Measurements from ENCODE around the gene C12orf57.
A peak's percentile ranks its signal among the peaks of the same experiment; 100 is the strongest.
"Not testable (repeated sequence)": the region's sequence is repeated elsewhere in the genome, so short reads cannot be mapped to it uniquely, and the experiment has no call there.

The C12orf57 gene

GRCh38 chr12:6943722-6944380 lies at the start of gene C12orf57, which contains the start of gene RNU7-1:
TSS of gene C12orf57 (plus strand) at chr12:6944022. CDS start at chr12:6944122, 100 bp downstream.
TSS of gene RNU7-1 (plus strand) at chr12:6943816.
- peak; percentile 57 for DNase-seq

- DNase-seq = no peak
These were observed 49.5 kb upstream of the C12orf57 start for GRCh38 chr12:6894321-6894720.

GRCh38 chr12:6896846-6897435 lies 46.9 kb upstream of the C12orf57 start:
- no peak for DNase-seq

GRCh38 chr12:6899427-6899826 lies 44.4 kb upstream of the C12orf57 start:
- DNase-seq = no peak

- DNase-seq = no peak
These were observed 43.8 kb upstream of the C12orf57 start for GRCh38 chr12:6899837-6900519.

- DNase-seq = no peak
These were observed 41.4 kb upstream of the C12orf57 start for GRCh38 chr12:6902448-6902847.

GRCh38 chr12:6903722-6904121 lies 40.1 kb upstream of the C12orf57 start:
- no peak for DNase-seq

- peak; percentile 96 for DNase-seq
These were observed 39.2 kb upstream of the C12orf57 start, which contains the start of gene LRRC23 for GRCh38 chr12:6904280-6905276. TSS of gene LRRC23 (plus strand) at chr12:6904822. CDS start at chr12:6905634, 812 bp downstream.

- DNase-seq = no peak
These were observed 38.3 kb upstream of the C12orf57 start for GRCh38 chr12:6905414-6906040.

GRCh38 chr12:6908141-6908540 lies 35.7 kb upstream of the C12orf57 start:
- not testable (repeated sequence) for DNase-seq

- no peak for DNase-seq
These were observed 34.2 kb upstream of the C12orf57 start for GRCh38 chr12:6909421-6910145.

- DNase-seq = no peak
These were observed 31.5 kb upstream of the C12orf57 start for GRCh38 chr12:6912164-6912935.

GRCh38 chr12:6914246-6914946 lies 29.4 kb upstream of the C12orf57 start, which contains the start of gene ENO2:
TSS of gene ENO2 (plus strand) at chr12:6914580. CDS start at chr12:6915833, 1,253 bp downstream.
- DNase-seq = peak; percentile 82

- DNase-seq = no peak
These were observed 28.7 kb upstream of the C12orf57 start for GRCh38 chr12:6914947-6915788.

- no peak for DNase-seq
These were observed 28.0 kb upstream of the C12orf57 start for GRCh38 chr12:6915789-6916285.

GRCh38 chr12:6916426-6917200 lies 27.2 kb upstream of the C12orf57 start:
- no peak for DNase-seq

GRCh38 chr12:6917491-6918231 lies 26.2 kb upstream of the C12orf57 start:
- DNase-seq = no peak
